ENCODE results near the gene MYH13. TPM values are rescaled to one million over a fixed set of nuclear protein-coding genes. Genes with fewer than 3 reads are reported as not detected.

The MYH13 gene
- total RNA-seq, 2 experiments from 2014 or later: not detected

DNA sequence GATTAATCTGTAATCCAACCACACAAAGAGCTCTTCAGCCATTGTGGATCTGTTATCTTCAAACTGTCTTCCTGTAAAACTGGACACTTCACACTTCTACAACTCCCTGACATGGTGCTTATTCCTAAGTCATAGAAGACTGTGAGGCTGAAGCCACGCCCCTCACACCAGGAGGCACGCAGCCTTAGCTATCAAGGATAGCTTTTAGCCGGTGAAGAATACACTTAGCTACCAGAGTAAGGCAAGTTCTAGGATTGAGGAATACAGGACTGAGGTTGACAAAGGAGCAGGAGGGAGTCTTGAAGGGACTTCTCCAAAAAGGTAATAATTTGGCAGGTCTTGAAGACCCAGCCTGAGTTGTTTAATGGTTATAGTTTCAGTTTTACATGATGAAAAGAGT is 94.6 kb downstream of the MYH13 start:
- DNase-seq: no peak
- H3K4me1 Mint-ChIP-seq: no peaks in the 10 kb centered on the region
- ATAC-seq (ENCODE audit: low read depth): no peak
- no peaks in the 10 kb centered on the region for H3K9me3 Mint-ChIP-seq
- peaks cover 13% of the 10 kb centered on the region for H3K27me3 Mint-ChIP-seq
- H3K27ac Mint-ChIP-seq: no peak overlapping the region
- no peaks in the 10 kb centered on the region for H3K36me3 Mint-ChIP-seq
- POLR2A ChIA-PET: interaction anchor here (0.7 kb wide), 1 partner anchor 58 kb away, joined by 5 read pairs; no protein-coding TSS in a partner anchor
- no peak overlapping the region for H3K4me3 Mint-ChIP-seq

DNA sequence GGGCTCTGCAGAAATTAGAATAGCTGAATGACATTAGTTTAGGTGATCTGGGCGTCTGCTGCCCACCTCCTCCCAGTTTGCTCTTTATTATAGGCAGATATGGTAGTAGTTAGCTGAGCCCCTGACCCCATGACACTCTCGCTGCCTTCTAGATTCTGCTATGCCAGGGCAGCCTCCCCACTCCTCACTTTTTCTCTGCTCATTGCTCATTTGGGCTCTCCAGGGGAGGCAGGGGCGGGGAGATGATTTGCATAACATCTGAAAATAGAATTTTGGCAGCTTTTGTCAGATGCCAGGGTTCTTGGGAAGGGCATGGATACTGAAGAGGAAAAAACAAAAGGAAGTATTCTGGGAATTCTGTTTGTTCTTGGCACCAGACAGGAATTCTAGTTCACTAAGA is 96.4 kb downstream of the MYH13 start:
- no peak for DNase-seq
- no peak overlapping the region for H3K4me3 Mint-ChIP-seq
- H3K27me3 Mint-ChIP-seq: peaks cover 7% of the 10 kb centered on the region
- no peak overlapping the region for H3K27ac Mint-ChIP-seq
- H3K4me1 Mint-ChIP-seq: no peaks in the 10 kb centered on the region
- no peaks in the 10 kb centered on the region for H3K36me3 Mint-ChIP-seq
- POLR2A ChIA-PET: no interaction called here
- ATAC-seq (ENCODE audit: low read depth): no peak
- H3K9me3 Mint-ChIP-seq: no peaks in the 10 kb centered on the region

DNA sequence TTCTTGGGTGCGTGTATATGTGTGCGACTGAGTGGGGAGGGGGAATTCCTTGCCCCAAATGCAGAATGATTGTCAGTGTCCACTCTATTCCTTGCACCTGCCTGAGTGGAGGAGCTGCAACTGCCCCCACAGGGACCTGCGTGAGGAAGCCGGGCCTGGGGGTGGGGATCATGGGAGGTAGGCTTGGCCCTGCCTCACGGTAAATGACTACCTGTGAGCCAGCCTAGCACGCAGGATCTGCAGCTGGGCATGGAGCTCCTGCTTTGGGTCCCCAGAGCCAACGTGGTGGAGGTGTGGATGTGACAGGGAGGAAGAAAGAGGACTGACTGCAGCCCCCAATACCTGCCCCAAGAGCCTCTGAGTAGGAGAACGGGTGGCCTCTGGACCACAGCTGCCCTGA is 97.4 kb downstream of the MYH13 start:
- Mint-ChIP-seq H3K27me3 (no peaks in the 10 kb centered on the region), H3K36me3 (no peaks in the 10 kb centered on the region), H3K4me1 (no peaks in the 10 kb centered on the region), H3K27ac (no peak overlapping the region), H3K4me3 (no peak overlapping the region), H3K9me3 (no peaks in the 10 kb centered on the region)
- no peak for DNase-seq
- POLR2A ChIA-PET: no interaction called here
- no peak for ATAC-seq (ENCODE audit: low read depth)

DNA sequence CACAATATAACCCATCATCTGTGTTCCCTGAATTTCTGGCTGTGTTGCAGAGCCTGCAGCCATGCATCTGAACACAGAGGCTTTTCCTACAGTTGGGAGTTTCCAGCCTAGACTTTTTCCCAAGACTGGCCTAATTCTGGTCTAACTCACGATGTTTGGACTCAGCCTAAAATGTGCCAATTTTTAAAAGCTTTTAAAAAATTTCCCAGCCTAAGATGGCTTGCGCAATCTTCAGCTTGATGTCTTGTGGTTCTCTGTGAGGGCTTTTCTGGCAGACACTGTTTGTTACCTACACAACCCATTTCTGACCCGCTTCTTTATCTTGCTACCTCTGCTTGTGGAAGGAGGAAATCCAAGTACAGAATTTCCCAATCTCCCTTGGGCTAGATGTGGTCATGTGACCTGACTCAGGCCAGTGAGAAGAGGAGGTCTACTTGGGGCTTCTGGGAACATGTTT is 101.7 kb downstream of the MYH13 start:
- no peak overlapping the region for H3K27ac Mint-ChIP-seq
- ATAC-seq (ENCODE audit: low read depth) (no peak), DNase-seq (no peak)
- H3K27me3 Mint-ChIP-seq: no peaks in the 10 kb centered on the region
- POLR2A ChIA-PET: no interaction called here
- no peaks in the 10 kb centered on the region for H3K4me1 Mint-ChIP-seq
- no peaks in the 10 kb centered on the region for H3K9me3 Mint-ChIP-seq
- H3K4me3 Mint-ChIP-seq: no peak overlapping the region
- no peaks in the 10 kb centered on the region for H3K36me3 Mint-ChIP-seq

GRCh38 chr17:10270258-10270657 is 102.5 kb downstream of the MYH13 start:
- no peaks in the 10 kb centered on the region for H3K4me1 Mint-ChIP-seq
- POLR2A ChIA-PET: no interaction called here
- no peaks in the 10 kb centered on the region for H3K27me3 Mint-ChIP-seq
- no peak overlapping the region for H3K27ac Mint-ChIP-seq
- ATAC-seq (ENCODE audit: low read depth): no peak
- H3K9me3 Mint-ChIP-seq: no peaks in the 10 kb centered on the region
- H3K36me3 Mint-ChIP-seq: no peaks in the 10 kb centered on the region
- no peak overlapping the region for H3K4me3 Mint-ChIP-seq
- no peak for DNase-seq

DNA sequence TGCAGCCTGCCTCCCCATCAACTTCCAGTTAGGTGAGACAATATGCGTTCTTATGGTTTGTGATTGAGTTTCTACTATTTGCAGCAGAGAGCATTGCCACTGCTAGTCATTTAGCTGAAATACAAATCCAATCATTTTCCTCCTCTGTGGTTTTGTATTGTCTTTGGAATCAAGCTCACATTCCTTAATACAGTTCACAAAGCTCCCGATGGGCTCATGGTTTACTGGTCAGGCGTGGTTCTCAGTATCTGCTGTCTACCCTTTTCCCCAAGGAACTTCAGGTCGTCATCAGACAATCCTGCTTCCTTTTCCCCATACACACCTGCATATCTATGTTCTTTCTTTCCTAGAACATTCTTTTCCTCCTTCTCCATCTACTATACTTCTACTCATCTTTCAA is 104.8 kb downstream of the MYH13 start:
- no peaks in the 10 kb centered on the region for H3K36me3 Mint-ChIP-seq
- H3K27me3 Mint-ChIP-seq: peaks cover 3% of the 10 kb centered on the region
- ATAC-seq (ENCODE audit: low read depth) (no peak), DNase-seq (no peak)
- no peaks in the 10 kb centered on the region for H3K9me3 Mint-ChIP-seq
- H3K4me3 Mint-ChIP-seq: no peak overlapping the region
- POLR2A ChIA-PET: no interaction called here
- no peak overlapping the region for H3K27ac Mint-ChIP-seq
- no peaks in the 10 kb centered on the region for H3K4me1 Mint-ChIP-seq

DNA sequence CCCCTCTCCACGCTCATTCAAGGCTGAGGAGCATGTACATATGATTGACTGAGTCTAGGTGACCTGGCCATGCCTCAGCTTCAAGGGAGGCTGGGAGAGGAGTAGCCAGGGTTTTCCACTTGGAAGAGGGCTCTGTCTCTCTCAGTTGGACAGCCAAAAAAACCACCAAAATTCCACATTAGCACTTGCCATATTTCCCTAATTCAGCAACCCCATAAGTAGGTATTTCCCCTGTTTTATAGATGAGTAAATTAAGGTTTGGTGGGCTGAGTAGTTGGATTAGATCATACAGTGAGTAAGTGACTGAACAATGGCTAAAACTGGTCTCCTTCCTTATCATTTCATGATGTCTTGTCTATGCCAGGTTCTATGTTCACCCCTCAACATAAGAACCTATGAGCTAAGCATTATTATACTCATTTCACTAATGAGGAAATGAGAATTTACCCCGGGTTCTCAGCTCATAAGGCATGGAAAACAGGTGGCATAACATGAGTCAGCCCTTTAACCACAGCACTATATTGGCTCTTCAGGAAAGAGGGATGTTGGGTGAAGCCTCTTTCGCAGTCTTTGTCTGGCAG is 106.4 kb downstream of the MYH13 start:
- Mint-ChIP-seq H3K9me3 (no peaks in the 10 kb centered on the region), H3K27ac (no peak overlapping the region), H3K4me1 (no peaks in the 10 kb centered on the region), H3K36me3 (no peaks in the 10 kb centered on the region), H3K27me3 (peaks cover 3% of the 10 kb centered on the region), H3K4me3 (no peak overlapping the region)
- POLR2A ChIA-PET: no interaction called here
- ATAC-seq (ENCODE audit: low read depth) (no peak), DNase-seq (no peak)

DNA sequence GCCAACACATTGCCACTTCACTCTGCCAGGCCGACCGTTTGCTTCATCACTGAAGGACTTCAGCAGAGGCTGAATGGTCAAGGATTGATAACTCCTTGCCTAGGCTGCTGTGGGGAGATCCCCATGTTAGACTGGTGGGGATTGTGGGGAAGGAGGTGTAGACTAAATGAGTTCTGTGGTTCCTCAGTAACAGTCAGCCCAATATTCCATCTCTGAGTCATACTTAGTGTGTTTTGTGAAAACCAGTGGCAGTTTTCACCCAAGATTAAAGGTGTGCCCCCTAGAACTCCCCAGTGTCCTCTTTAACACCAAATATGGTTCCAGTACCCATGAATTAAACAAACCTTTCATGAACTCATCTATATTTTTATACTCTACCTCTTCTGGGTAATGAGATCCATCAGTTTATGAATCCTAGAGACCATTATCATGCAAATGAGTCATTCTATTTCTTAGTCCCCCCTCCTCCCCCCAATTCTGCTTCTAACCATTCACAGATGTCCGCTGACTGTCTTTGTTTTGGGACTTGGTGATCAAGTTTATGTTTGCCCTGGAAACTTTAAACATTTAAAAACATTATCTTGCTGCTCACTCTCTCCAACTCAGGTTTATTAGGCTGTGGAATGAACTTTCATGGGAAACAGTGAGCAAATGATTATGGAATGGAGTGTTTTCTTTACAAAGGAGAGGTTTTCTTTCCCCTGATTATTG is 107.6 kb downstream of the MYH13 start:
- Mint-ChIP-seq H3K4me3 (no peak overlapping the region), H3K36me3 (no peaks in the 10 kb centered on the region), H3K4me1 (no peaks in the 10 kb centered on the region), H3K27me3 (peaks cover 3% of the 10 kb centered on the region), H3K27ac (no peak overlapping the region), H3K9me3 (no peaks in the 10 kb centered on the region)
- ATAC-seq (ENCODE audit: low read depth) (no peak), DNase-seq (no peak)
- POLR2A ChIA-PET: no interaction called here

DNA sequence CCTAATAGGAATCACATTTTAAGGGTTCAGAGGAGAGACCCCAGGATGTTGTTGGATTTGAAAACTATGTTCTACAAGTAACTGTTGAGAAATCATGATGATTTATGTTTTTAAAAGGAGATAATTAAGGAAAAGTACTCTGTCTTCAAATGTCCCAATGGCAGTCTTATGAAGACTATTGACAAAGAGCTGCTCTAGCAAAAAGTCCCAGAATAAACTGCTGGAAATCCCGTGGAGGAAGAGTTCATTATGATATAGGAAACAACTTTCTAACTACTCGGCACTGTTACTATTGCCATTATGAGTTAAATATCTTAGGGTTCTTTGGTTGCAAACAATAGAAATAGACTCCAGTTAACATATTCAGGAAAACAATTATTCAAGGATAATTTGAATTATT is 108.8 kb downstream of the MYH13 start:
- POLR2A ChIA-PET: no interaction called here
- Mint-ChIP-seq H3K36me3 (no peaks in the 10 kb centered on the region), H3K4me3 (no peak overlapping the region), H3K4me1 (no peaks in the 10 kb centered on the region), H3K9me3 (no peaks in the 10 kb centered on the region), H3K27ac (no peak overlapping the region), H3K27me3 (peaks cover 3% of the 10 kb centered on the region)
- ATAC-seq (ENCODE audit: low read depth) (no peak), DNase-seq (no peak)

DNA sequence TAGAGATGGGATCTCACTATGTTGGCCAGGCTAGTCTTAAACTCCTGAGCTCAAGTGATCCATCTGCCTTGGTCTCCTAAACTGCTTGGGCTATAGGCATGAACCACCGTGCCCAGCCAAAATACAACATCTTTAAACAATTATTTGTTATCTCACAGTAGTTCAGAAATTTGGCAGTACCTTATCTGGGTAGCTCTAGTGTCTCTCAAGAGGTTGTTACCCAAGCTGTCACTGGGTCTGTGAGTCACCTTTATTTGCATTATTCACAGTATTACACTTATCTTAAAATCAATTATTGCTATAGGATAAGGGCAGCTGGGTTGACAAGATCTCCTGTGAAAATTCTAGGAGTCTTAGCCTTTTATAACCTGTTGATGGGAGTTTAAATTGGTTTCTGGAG is 110.4 kb downstream of the MYH13 start:
- Mint-ChIP-seq H3K9me3 (no peaks in the 10 kb centered on the region), H3K27me3 (peaks cover 3% of the 10 kb centered on the region), H3K36me3 (no peaks in the 10 kb centered on the region), H3K27ac (no peak overlapping the region), H3K4me1 (no peaks in the 10 kb centered on the region), H3K4me3 (no peak overlapping the region)
- ATAC-seq (ENCODE audit: low read depth) (no peak), DNase-seq (no peak)
- POLR2A ChIA-PET: no interaction called here

- Mint-ChIP-seq H3K27me3 (peaks cover 3% of the 10 kb centered on the region), H3K9me3 (peaks cover 1% of the 10 kb centered on the region), H3K4me1 (no peaks in the 10 kb centered on the region), H3K4me3 (no peak overlapping the region), H3K36me3 (no peaks in the 10 kb centered on the region), H3K27ac (no peak overlapping the region)
- no peak for ATAC-seq (ENCODE audit: low read depth)
- POLR2A ChIA-PET: no interaction called here
- DNase-seq: no peak
Observed at GRCh38 chr17:10261098-10261497, 111.7 kb downstream of the MYH13 start.

DNA sequence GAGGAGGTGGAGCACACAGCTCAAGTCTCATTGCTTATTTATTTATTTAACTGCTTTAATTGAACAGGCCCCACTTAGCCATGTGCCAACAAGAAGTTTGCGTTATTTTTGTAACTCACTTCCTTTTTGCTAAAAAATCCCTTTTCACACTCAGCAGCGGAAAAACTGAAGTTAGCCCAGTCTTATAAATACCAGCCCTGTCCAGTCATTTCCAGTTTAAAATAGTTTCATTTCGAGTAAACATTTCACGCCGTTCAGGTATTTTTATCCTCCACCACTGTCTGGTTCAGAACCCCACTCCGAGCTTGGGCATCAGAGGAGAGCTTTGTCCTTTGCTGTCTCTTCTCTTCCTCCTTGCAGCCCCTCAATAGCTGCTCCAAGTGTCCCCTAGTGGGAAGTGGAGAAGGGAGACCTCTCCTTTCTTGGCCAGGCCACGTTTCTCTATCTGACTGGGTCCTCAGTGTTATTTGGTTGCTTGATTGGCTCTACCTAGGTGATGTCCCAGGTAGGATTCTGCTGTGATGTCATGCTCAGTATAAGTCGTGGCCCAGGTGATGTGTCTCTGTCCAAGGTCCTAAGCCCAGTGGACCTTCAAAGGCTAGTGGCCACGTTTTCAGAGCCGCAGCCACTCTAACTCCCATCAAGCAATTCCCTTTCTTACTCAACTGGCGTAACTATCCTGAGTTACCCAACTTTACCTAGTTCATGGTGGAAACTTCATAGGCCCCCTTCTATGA is 121.4 kb downstream of the MYH13 start:
- H3K36me3 Mint-ChIP-seq: no peaks in the 10 kb centered on the region
- H3K4me3 Mint-ChIP-seq: no peak overlapping the region
- ATAC-seq (ENCODE audit: low read depth) (no peak), DNase-seq (no peak)
- no peak overlapping the region for H3K27ac Mint-ChIP-seq
- POLR2A ChIA-PET: no interaction called here
- H3K4me1 Mint-ChIP-seq: no peaks in the 10 kb centered on the region
- peaks cover 5% of the 10 kb centered on the region for H3K27me3 Mint-ChIP-seq
- H3K9me3 Mint-ChIP-seq: no peaks in the 10 kb centered on the region

Data from activated naive CD8-positive, alpha-beta T cell treated with anti-CD3 and anti-CD28 coated beads, Interleukin-2, amount 10 ng/mL, durations not matched to agents 7 days and 5 days (primary cell).